Measurements from ENCODE around the gene DSP.

GRCh38 chr6:7522873-7523272 is 18.6 kb upstream of the DSP start:
- TF ChIP-seq CTCF (IDR thresholded peaks at IDR 0.05) (no peak), POLR2A (IDR thresholded peaks at IDR 0.05) (no peak), POLR2AphosphoS5 (IDR thresholded peaks at IDR 0.05) (no peak)
